Thymus (tissue), 11 donors: Measurements from ENCODE around the gene FGF14. TPM values are rescaled to one million over a fixed set of nuclear protein-coding genes. Genes with fewer than 3 reads are reported as not detected.

Source experiments
- DNase-seq, 9 donors: peaks; one replicate each; pipeline ENCODE4 v3.0.0-alpha.2; 2013; ENCODE audit warnings: low spot score in 9 of 9, low read depth in 6 of 9, missing footprints in 1 of 9
- H3K27ac ChIP-seq, 2 donors: one replicate each; pipeline ENCODE4 v1.5.1; 2013; ENCODE audit warnings: control low read depth in 1 of 2, low read depth in 1 of 2, low read length in 1 of 2, mild to moderate bottlenecking in 1 of 2, moderate library complexity in 1 of 2
- H3K27me3 ChIP-seq, 2 donors: one replicate each; pipeline ENCODE4 v1.5.1; 2013; ENCODE audit warnings: low read length in 1 of 2; ENCODE audit not compliant: control insufficient read depth in 2 of 2, insufficient read depth in 1 of 2
- H3K36me3 ChIP-seq, 2 donors: one replicate each; pipeline ENCODE4 v1.5.1; 2013; ENCODE audit warnings: low read length in 1 of 2, mild to moderate bottlenecking in 1 of 2, moderate library complexity in 1 of 2; ENCODE audit not compliant: control insufficient read depth in 2 of 2, insufficient read depth in 2 of 2
- H3K4me1 ChIP-seq, 2 donors: one replicate each; pipeline ENCODE4 v1.5.1; 2013; ENCODE audit warnings: low read length in 2 of 2; ENCODE audit not compliant: control insufficient read depth in 2 of 2, insufficient read depth in 2 of 2
- H3K4me3 ChIP-seq, 2 donors: one replicate each; pipeline ENCODE4 v1.5.1; 2013; ENCODE audit warnings: low read length in 2 of 2, control low read depth in 1 of 2, mild to moderate bottlenecking in 1 of 2
- H3K9me3 ChIP-seq, 2 donors: one replicate each; pipeline ENCODE4 v1.5.1; 2013; ENCODE audit warnings: low read length in 1 of 2, mild to moderate bottlenecking in 1 of 2; ENCODE audit not compliant: control insufficient read depth in 2 of 2, insufficient read depth in 1 of 2
- WGBS: extraction: QIAGEN DNeasy Blood & Tissue Kit; methylation state at CpG from one replicate; pipeline ENCODE4 v1.1.7; 2013; 5-methylcytosine and 5-hydroxymethylcytosine counted together
- polyA plus RNA-seq: library from polyadenylated mRNA; stranded (reverse); fragments of 200-250 nt; gene quantifications from one replicate; pipeline ENCODE4 v1.2.3, GENCODE V29; 2013
- total RNA-seq: library from RNA; stranded (reverse); fragments of 120-200 nt; gene quantifications from one replicate; pipeline ENCODE4 v1.2.4, GENCODE V29; 2013
- donor health status: healthy.

FGF14 gene
- total and polyA plus RNA-seq, 2 donors: 0.05 to 0.14 TPM

DNA sequence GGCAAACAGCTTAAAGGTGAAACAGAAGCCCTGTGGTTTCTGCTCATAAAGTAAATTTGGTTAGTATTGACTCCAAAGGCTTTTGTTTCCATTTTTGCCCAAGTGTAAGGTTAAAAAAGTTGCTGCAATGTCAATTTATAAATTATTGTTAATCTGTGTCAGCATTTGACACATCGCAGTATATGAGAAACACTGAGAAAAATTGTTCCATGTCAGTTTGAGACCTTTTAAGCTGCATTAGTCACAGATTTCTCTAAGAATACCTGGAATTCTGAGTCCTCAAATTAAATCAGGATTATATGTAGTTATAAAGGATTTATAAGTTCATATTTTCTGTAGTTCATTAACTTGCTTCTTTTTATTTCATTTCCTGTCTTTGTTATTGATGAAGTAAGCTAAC is 78.8 kb downstream of the FGF14 start:
- 96% methylated on average over 1 of the region's 1 CpG for WGBS

DNA sequence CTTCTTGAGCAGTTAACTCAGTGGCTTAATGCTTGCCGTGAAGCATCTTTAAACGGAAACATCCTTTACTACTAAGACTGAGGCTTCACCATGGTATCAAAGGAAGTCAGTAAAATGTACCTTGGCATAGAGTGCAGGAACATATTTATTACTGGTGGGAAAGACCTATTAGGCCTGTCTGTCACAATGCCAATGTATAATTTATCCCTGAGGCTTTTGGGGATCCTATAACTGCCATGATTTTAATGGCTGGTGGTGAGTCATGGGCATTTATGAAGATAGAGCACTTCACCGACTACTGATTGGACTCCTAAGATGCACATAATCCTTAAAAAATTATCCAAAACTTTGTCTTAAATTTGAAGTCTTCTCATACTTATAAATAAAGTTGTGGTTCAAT is 79.6 kb downstream of the FGF14 start:
- WGBS: 95% methylated on average over 3 of the region's 3 CpGs
- no peak overlapping the region for H3K27ac ChIP-seq
- H3K4me1 ChIP-seq: no peaks in the 10 kb centered on the region
- H3K4me3 ChIP-seq: no peak overlapping the region
- no peaks in the 10 kb centered on the region for H3K36me3 ChIP-seq
- no peak for DNase-seq
- H3K9me3 ChIP-seq: no peaks in the 10 kb centered on the region
- no peaks in the 10 kb centered on the region for H3K27me3 ChIP-seq

More for the DNA sequence above, 78.8 kb downstream of the FGF14 start:
- H3K4me1 ChIP-seq: no peaks in the 10 kb centered on the region
- no peaks in the 10 kb centered on the region for H3K36me3 ChIP-seq
- no peak overlapping the region for H3K4me3 ChIP-seq
- no peak for DNase-seq
- no peaks in the 10 kb centered on the region for H3K9me3 ChIP-seq
- no peaks in the 10 kb centered on the region for H3K27me3 ChIP-seq
- no peak overlapping the region for H3K27ac ChIP-seq

DNA sequence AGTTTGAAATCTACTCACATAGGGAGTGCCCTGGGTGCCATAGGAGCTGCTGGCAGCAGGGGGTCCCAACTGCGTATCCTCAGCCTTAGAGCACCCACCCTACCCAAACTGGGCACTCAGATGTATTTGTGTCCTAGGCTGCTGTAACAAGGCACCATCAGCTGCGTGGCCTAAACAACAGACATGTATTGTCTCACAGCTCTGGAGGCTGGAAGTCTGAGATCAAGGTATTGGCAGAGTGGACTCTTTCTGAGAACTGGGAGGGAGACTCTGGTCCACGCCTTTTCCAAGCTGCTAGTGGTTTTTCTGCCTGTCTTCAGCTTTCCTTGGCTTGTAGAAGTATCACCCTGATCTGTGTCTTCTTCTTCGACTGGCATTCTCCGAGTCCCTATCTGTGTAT is 83.6 kb downstream of the FGF14 start:
- Histone ChIP-seq H3K9me3 (no peaks in the 10 kb centered on the region), H3K27ac (no peak overlapping the region), H3K4me3 (no peak overlapping the region), H3K27me3 (no peaks in the 10 kb centered on the region), H3K4me1 (no peaks in the 10 kb centered on the region), H3K36me3 (no peaks in the 10 kb centered on the region)
- WGBS: 88% methylated on average over 5 of the region's 5 CpGs
- DNase-seq: no peak

DNA sequence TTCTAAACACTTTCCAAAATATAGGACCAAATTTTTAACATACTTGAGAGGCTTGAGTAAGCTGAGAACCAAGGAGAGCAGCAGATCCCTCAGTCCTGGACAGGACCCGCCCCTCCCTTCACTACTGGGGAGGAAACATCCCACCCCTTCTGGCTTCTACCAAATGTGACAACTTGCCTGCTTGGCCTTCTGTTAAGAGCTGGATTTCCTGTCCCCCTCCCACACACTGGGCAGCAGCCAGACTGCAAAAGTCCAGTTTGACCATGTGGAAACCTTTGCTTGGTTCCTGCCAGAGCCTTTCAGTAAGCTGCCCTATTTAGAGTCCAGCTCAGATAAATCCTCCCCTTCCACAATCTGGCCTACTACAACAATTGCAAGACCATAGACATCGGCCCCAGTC is 84.3 kb downstream of the FGF14 start:
- Histone ChIP-seq H3K27me3 (no peaks in the 10 kb centered on the region), H3K4me3 (no peak overlapping the region), H3K27ac (no peak overlapping the region), H3K36me3 (no peaks in the 10 kb centered on the region), H3K4me1 (no peaks in the 10 kb centered on the region), H3K9me3 (no peaks in the 10 kb centered on the region)
- WGBS: 77% methylated on average over 2 of the region's 2 CpGs
- no peak for DNase-seq

DNA sequence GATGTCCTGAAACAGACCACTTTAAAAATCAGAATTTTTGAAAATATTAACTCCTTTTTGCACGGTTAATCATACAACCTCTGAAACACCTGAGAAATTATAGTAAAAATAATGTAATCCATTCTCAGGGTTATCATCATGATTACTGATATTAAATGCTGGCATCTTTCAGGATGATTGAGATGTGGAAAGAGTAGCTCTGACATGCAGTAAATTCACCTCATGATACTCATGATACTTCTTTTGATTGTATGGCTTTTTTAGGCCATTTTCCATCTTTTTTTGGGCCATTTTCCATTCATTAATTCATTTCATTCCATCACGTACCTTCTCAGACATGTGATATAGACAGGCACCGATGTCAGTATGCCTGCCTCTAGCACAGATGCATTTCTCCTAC is 85.1 kb downstream of the FGF14 start:
- 97% methylated on average over 3 of the region's 3 CpGs for WGBS
- Histone ChIP-seq H3K4me1 (no peaks in the 10 kb centered on the region), H3K9me3 (no peaks in the 10 kb centered on the region), H3K27me3 (no peaks in the 10 kb centered on the region), H3K36me3 (no peaks in the 10 kb centered on the region), H3K4me3 (no peak overlapping the region), H3K27ac (no peak overlapping the region)
- DNase-seq: no peak

DNA sequence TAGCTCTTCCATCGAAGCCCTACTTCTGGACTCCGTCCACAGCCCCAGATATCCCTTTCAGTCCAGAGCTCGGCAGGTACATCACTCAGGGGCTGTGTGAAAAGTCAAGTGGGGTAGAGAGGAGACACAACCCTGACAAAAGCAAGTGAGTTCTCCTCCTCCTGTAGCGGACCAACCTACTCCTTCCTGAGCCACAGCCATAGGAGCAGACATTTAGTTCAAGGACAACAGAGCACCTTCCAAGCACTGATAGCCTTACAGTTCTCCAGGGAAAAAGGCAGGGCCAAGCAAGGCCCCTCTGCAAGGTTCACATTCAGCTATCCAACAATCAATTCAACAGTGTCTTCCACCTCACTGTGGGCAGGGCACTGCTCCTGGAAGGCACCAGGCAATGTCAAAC is 89.0 kb downstream of the FGF14 start:
- no peaks in the 10 kb centered on the region for H3K27me3 ChIP-seq
- no peak overlapping the region for H3K27ac ChIP-seq
- 91% methylated on average over 4 of the region's 4 CpGs for WGBS
- no peak for DNase-seq
- no peaks in the 10 kb centered on the region for H3K9me3 ChIP-seq
- H3K4me3 ChIP-seq: no peak overlapping the region
- H3K36me3 ChIP-seq: no peaks in the 10 kb centered on the region
- no peaks in the 10 kb centered on the region for H3K4me1 ChIP-seq

DNA sequence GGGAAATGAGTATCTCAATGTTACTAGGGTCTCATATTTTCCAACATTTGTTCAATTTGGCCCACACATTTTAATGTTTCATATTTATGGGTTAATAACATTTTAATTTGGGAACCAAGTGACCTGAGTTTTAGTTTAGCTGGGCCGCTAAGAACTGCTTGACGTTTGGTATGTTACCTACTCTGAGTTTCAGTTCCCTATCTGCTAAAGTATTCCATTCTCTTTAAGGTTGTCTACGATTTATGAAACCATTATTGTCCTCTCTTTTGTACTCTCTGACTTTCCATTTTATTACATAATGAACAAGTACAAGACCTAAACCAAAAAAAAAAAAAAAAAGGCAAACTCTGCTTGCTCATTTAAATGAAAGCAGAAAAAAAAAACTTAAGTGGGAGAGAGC is 89.9 kb downstream of the FGF14 start:
- H3K9me3 ChIP-seq: no peaks in the 10 kb centered on the region
- DNase-seq: no peak
- H3K27ac ChIP-seq: no peak overlapping the region
- no peaks in the 10 kb centered on the region for H3K27me3 ChIP-seq
- no peaks in the 10 kb centered on the region for H3K36me3 ChIP-seq
- WGBS: 87% methylated on average over 3 of the region's 3 CpGs
- H3K4me1 ChIP-seq: no peaks in the 10 kb centered on the region
- H3K4me3 ChIP-seq: no peak overlapping the region

DNA sequence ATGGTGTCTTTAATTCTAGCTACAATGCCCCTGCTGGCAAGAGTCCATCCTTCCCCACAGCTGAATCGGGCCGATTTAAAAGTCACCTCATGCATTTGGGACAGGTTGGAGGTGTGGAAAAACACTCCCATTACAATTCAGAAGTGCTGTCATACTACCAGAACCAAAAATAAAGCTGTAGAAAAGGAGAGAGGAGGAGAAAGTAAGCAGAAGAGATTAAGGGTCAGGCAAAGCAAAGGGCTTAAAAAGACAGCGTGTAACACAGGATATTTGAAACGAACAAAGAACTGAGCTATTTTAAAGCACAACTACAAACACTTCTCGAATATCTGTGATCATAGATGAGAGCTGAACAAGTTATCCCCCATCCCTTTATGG is 90.4 kb downstream of the FGF14 start:
- Histone ChIP-seq H3K4me3 (no peak overlapping the region), H3K27me3 (no peaks in the 10 kb centered on the region), H3K27ac (no peak overlapping the region), H3K9me3 (no peaks in the 10 kb centered on the region), H3K36me3 (no peaks in the 10 kb centered on the region), H3K4me1 (no peaks in the 10 kb centered on the region)
- DNase-seq: no peak
- WGBS: 91% methylated on average over 5 of the region's 5 CpGs

DNA sequence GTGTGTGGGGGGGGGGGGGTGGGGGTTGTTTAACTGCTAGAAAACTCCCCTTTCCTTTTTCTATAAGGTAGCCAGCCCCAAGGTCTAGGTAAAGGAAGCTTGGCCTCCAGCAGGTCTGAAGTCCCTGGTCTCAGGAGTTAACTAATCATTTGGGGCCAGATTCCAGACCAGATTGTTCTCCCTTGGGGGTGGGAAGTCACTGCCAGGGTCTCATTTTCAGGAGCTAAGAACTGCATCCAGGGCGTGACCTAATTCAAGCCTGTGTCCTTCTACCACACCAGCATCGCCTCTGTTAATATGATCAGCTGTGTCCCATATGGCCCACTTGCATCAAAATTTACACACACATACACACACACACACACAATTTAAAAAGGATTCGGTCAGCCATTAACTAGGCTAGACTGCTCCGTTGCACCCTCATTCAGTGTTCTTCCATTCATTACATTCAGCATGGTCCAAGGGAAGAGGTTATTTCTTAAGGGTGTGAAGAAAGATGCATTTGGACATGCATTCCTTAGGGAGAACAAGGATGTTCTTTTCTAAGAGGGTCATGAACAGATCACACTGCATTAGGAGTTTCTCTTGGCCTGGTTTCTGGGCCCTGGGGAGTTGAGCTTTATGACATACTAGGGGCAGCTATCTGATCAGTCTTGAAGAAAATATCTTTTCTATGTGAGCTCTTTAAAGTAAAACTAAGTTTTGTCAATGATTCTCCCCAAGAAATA is 91.0 kb downstream of the FGF14 start:
- 96% methylated on average over 4 of the region's 4 CpGs for WGBS
- Histone ChIP-seq H3K4me3 (no peak overlapping the region), H3K36me3 (no peaks in the 10 kb centered on the region), H3K4me1 (no peaks in the 10 kb centered on the region), H3K27ac (no peak overlapping the region), H3K9me3 (no peaks in the 10 kb centered on the region), H3K27me3 (no peaks in the 10 kb centered on the region)
- DNase-seq: no peak
